IMR-90 (cell line): ENCODE results near the gene TOR1AIP2. TPM values are rescaled to one million over a fixed set of nuclear protein-coding genes. Genes with fewer than 3 reads are reported as not detected.

Experiments
- ATAC-seq: fragments of 200-7000 bp; cut with Tn5 transposase; 2 replicates; pipeline ENCODE4 v1.9.1; 2020; ENCODE audit warnings: low read depth, mild to moderate bottlenecking, moderate library complexity
- BruUV-seq: library from RNA; stranded (reverse); fragments of 400-500 nt; replicated peaks from 2 replicates; lab custom pipeline; 2021; lab: Mats Ljungman, UMichigan
- CTCF ChIA-PET: fragments of 300-600 bp; formaldehyde crosslinking; extraction: SDS; loops from one replicate; lab custom pipeline; 2021; ENCODE audit warnings: antibody characterized with exemption; lab: Yijun Ruan, JAX
- POLR2A ChIA-PET: fragments of 300-600 bp; sonication (Branson Sonifier 250); formaldehyde crosslinking; loops from one replicate; lab custom pipeline; 2022; ENCODE audit warnings: antibody characterized with exemption; ENCODE audit not compliant: unreplicated experiment; lab: Charles Lee
- DNase-seq: peaks from one replicate; pipeline ENCODE4 v3.0.0; 2013
- H2AFZ ChIP-seq: replicated peaks from 2 replicates; pipeline ENCODE3; 2013; ENCODE audit warnings: low read length, mild to moderate bottlenecking; ENCODE audit not compliant: poor library complexity
- H2AK5ac ChIP-seq: 2 replicates; pipeline ENCODE4 v1.6.1; 2013; ENCODE audit warnings: low read depth, low read length, inconsistent platforms
- H2AK9ac ChIP-seq: replicated peaks from 2 replicates; pipeline ENCODE3; 2013; ENCODE audit warnings: mild to moderate bottlenecking, low read depth, low read length, moderate library complexity; ENCODE audit not compliant: poor library complexity
- H2BK120ac ChIP-seq: 2 replicates; pipeline ENCODE4 v1.6.1; 2013; ENCODE audit warnings: low read depth, low read length, inconsistent platforms
- H2BK15ac ChIP-seq: 3 replicates; pipeline ENCODE4 v1.6.1; 2013; ENCODE audit warnings: low read depth, low read length, inconsistent platforms
- H2BK20ac ChIP-seq: 2 replicates; pipeline ENCODE4 v1.6.1; 2013; ENCODE audit warnings: low read depth, mild to moderate bottlenecking, inconsistent platforms, low read length, moderate library complexity
- H2BK5ac ChIP-seq: 2 replicates; pipeline ENCODE4 v1.6.1; 2013; ENCODE audit warnings: mild to moderate bottlenecking, low read depth, low read length, inconsistent platforms; ENCODE audit not compliant: poor library complexity, severe bottlenecking
- H3K14ac ChIP-seq: replicated peaks from 2 replicates; pipeline ENCODE4 v1.6.1; 2013; ENCODE audit warnings: low read depth, low read length, inconsistent platforms
- H3K18ac ChIP-seq: 2 replicates; pipeline ENCODE4 v1.6.1; 2013; ENCODE audit warnings: low read depth, low read length, control low read depth
- H3K23ac ChIP-seq: 2 replicates; pipeline ENCODE4 v1.6.1; 2013; ENCODE audit warnings: low read depth, low read length, inconsistent platforms
- H3K27ac ChIP-seq: 2 replicates; pipeline ENCODE4 v1.5.1; 2013; ENCODE audit warnings: mild to moderate bottlenecking, control low read depth, low read length; ENCODE audit not compliant: insufficient read depth
- H3K27me3 ChIP-seq: 2 replicates; pipeline ENCODE4 v1.6.1; 2013; ENCODE audit warnings: low read length; ENCODE audit not compliant: control insufficient read depth, insufficient read depth
- H3K36me3 ChIP-seq: 2 replicates; pipeline ENCODE4 v1.6.1; 2013; ENCODE audit warnings: low read length, mixed read lengths; ENCODE audit not compliant: control insufficient read depth, insufficient read depth
- H3K4ac ChIP-seq: 2 replicates; pipeline ENCODE4 v1.6.1; 2013; ENCODE audit warnings: low read depth, low read length, inconsistent platforms
- H3K4me1 ChIP-seq: 2 replicates; pipeline ENCODE4 v1.6.1; 2013; ENCODE audit warnings: low read length, mixed read lengths; ENCODE audit not compliant: control insufficient read depth, insufficient read depth
- H3K4me2 ChIP-seq: 2 replicates; pipeline ENCODE4 v1.6.1; 2013; ENCODE audit warnings: low read depth, mild to moderate bottlenecking, control low read depth, low read length, moderate library complexity
- H3K4me3 ChIP-seq: 2 replicates; pipeline ENCODE4 v1.5.1; 2013; ENCODE audit warnings: low read depth, mild to moderate bottlenecking, control low read depth, low read length, moderate library complexity; ENCODE audit not compliant: insufficient read depth
- H3K56ac ChIP-seq: 2 replicates; pipeline ENCODE4 v1.6.1; 2013; ENCODE audit warnings: low read length, inconsistent platforms; ENCODE audit not compliant: insufficient read depth; ENCODE audit errors: extremely low read depth
- H3K79me1 ChIP-seq, 2 experiments: 2 replicates each; pipeline ENCODE4 v1.6.1; 2013; ENCODE audit warnings: low read length in 2 of 2, inconsistent platforms in 1 of 2, low read depth in 1 of 2
- H3K9ac ChIP-seq: 2 replicates; pipeline ENCODE4 v1.6.1; 2013; ENCODE audit warnings: low read depth, low read length, control low read depth
- H3K9me1 ChIP-seq: 2 replicates; pipeline ENCODE4 v1.6.1; 2013; ENCODE audit warnings: low read length, inconsistent platforms; ENCODE audit not compliant: insufficient read depth
- H3K9me3 ChIP-seq: 2 replicates; pipeline ENCODE4 v1.6.1; 2013; ENCODE audit warnings: low read length; ENCODE audit not compliant: control insufficient read depth, insufficient read depth
- H4K20me1 ChIP-seq: 2 replicates; pipeline ENCODE4 v1.6.1; 2013; ENCODE audit warnings: low read length, inconsistent platforms; ENCODE audit not compliant: insufficient read depth
- H4K5ac ChIP-seq: 2 replicates; pipeline ENCODE4 v1.6.1; 2013; ENCODE audit warnings: mild to moderate bottlenecking, low read depth, low read length, control low read depth
- H4K8ac ChIP-seq, 2 experiments: 2 replicates each; pipeline ENCODE4 v1.6.1; 2013; ENCODE audit warnings: low read depth in 2 of 2, low read length in 2 of 2, control low read depth in 1 of 2, inconsistent platforms in 1 of 2
- H4K91ac ChIP-seq: 2 replicates; pipeline ENCODE4 v1.6.1; 2013; ENCODE audit warnings: low read depth, low read length, inconsistent platforms; ENCODE audit not compliant: insufficient read depth
- BHLHE40 ChIP-seq: fragments of 150-350 bp; IDR thresholded peaks from 2 replicates; pipeline ENCODE4 v1.6.1; 2016; ENCODE audit warnings: mild to moderate bottlenecking, low read depth, low read length
- CEBPB ChIP-seq: IDR thresholded peaks from 2 replicates; pipeline ENCODE4 v1.6.1; 2012; ENCODE audit warnings: low read depth, low read length, improper control_type of control experiment
- CHD1 ChIP-seq: IDR thresholded peaks from 2 replicates; pipeline ENCODE4 v1.6.1; 2012; ENCODE audit warnings: low read depth, low read length, improper control_type of control experiment
- FOS ChIP-seq: fragments of 150-350 bp; IDR thresholded peaks from 2 replicates; pipeline ENCODE4 v1.6.1; 2016; ENCODE audit warnings: low read depth, low read length
- MAFK ChIP-seq: IDR thresholded peaks from 2 replicates; pipeline ENCODE4 v1.6.1; 2012; ENCODE audit warnings: low read depth, low read length, improper control_type of control experiment
- MAZ ChIP-seq: IDR thresholded peaks from 2 replicates; pipeline ENCODE4 v1.6.1; 2012; ENCODE audit warnings: low read depth, mild to moderate bottlenecking, low read length, improper control_type of control experiment, moderate library complexity, borderline replicate concordance
- MXI1 ChIP-seq: IDR thresholded peaks from 2 replicates; pipeline ENCODE4 v1.6.1; 2012; ENCODE audit warnings: low read depth, mild to moderate bottlenecking, low read length, moderate library complexity, borderline replicate concordance
- NFE2L2 ChIP-seq: fragments of 150-350 bp; IDR thresholded peaks from 2 replicates; pipeline ENCODE4 v1.6.1; 2016; ENCODE audit warnings: low read depth, mild to moderate bottlenecking, low read length
- POLR2A ChIP-seq: IDR thresholded peaks from 2 replicates; pipeline ENCODE4 v1.6.1; 2012; ENCODE audit warnings: mild to moderate bottlenecking, low read depth, low read length
- RAD21 ChIP-seq: IDR thresholded peaks from 2 replicates; pipeline ENCODE4 v1.6.1; 2012; ENCODE audit warnings: low read length, improper control_type of control experiment
- RCOR1 ChIP-seq: IDR thresholded peaks from 2 replicates; pipeline ENCODE4 v1.6.1; 2012; ENCODE audit warnings: mild to moderate bottlenecking, low read length, improper control_type of control experiment; ENCODE audit not compliant: insufficient replicate concordance
- RFX5 ChIP-seq: IDR thresholded peaks from 2 replicates; pipeline ENCODE4 v1.8.0; 2012; ENCODE audit warnings: low read depth, mild to moderate bottlenecking, low read length, moderate library complexity
- SMC3 ChIP-seq: fragments of 150-350 bp; IDR thresholded peaks from 2 replicates; pipeline ENCODE4 v1.6.1; 2016; ENCODE audit warnings: low read depth, mild to moderate bottlenecking, antibody characterized with exemption, low read length, moderate library complexity
- WGBS, 2 experiments: methylation state at CpG; one replicate each; pipeline versions ENCODE4 v1.1.5 to v1.1.7; 2013; ENCODE audit warnings: missing lambda C conversion rate in 2 of 2; ENCODE audit not compliant: insufficient read length in 1 of 2; ENCODE audit errors: extremely low coverage in 2 of 2; 5-methylcytosine and 5-hydroxymethylcytosine counted together
- dilution Hi-C: fragments of 300-500 bp; cut with HindIII; formaldehyde crosslinking; loops from one replicate; pipeline ENCODE4 v1.14.3; 2018; ENCODE audit warnings: low sequenced_read_pairs; ENCODE audit not compliant: unreplicated experiment
- in situ Hi-C: fragments of 300-500 bp; cut with MboI; formaldehyde crosslinking; loops from 3 replicates; pipeline ENCODE4 v1.14.3; 2019; ENCODE audit warnings: low sequenced_read_pairs, inconsistent platforms, mixed read lengths
- intact Hi-C: fragments of 100-400 bp; cut with micrococcal nuclease; formaldehyde crosslinking; loops from 2 replicates; pipeline ENCODE4 v1.10.0; 2022
- polyA plus RNA-seq, 3 experiments: library from polyadenylated mRNA; depleted of rRNA; stranded (reverse); fragments of >200 nt; gene quantifications; 2 replicates each; pipeline ENCODE4 v1.2.3, GENCODE V29; 2012; ENCODE audit warnings: low replicate concordance in 1 of 3
- total RNA-seq: library from RNA; depleted of rRNA; stranded (reverse); fragments of >200 nt; gene quantifications from 2 replicates; pipeline ENCODE4 v1.2.3, GENCODE V29; 2012
- TF ChIP-seq, protein P1 (sequence below): fragments of 150-350 bp; IDR thresholded peaks from 2 replicates; pipeline ENCODE4 v1.6.1; 2017; ENCODE audit warnings: mild to moderate bottlenecking, antibody characterized with exemption, low read length, low read depth
- TF ChIP-seq, protein P2 (sequence below): conservative IDR thresholded peaks from 2 replicates; pipeline ENCODE4 v1.5.1; 2012; ENCODE audit warnings: mild to moderate bottlenecking, low read depth, low read length, improper control_type of control experiment
- TF ChIP-seq, protein P3 (sequence below): fragments of 150-350 bp; IDR thresholded peaks from 2 replicates; pipeline ENCODE4 v1.6.1; 2016; ENCODE audit warnings: low read depth, mild to moderate bottlenecking, low read length, moderate library complexity, borderline replicate concordance

The TOR1AIP2 gene
- total and polyA plus RNA-seq, 2 of the 4 experiments (the other 2 are of a cell fraction) = 20.7 to 85.0 TPM

DNA sequence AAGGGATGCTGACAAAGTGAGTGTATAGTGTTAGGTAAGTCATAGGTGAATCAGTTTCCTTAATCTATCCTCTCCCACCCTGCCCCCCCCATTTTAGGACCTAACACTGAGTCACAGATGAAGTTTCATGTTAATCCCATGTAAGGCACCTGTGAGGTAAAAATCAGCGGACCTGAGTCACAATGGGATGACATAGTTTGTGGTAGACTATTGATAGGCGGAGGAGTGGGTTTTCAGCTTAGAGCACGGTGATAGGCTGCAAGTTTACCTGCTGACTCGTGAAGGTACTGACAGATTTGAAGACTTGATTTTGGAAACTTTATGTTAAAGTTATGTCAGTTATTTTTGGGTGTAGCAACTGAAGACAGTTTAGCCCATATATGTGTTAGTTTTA is 6.1 kb upstream of the TOR1AIP2 start:
- Histone ChIP-seq H2AK5ac (peak overlapping the region; percentile 27; the same call in 1 of the 2 replicates), H3K4me3 (peak overlapping the region; percentile 68), H3K79me1 (peaks cover 8 to 29% of the 10 kb centered on the region in 2 experiments; a peak in 3 of 4 replicates), H3K36me3 (peaks cover 4% of the 10 kb centered on the region; the same call in 1 of the 2 replicates), H3K56ac (peak overlapping the region; percentile 83; the same call in 1 of the 2 replicates), H2AK9ac (no peak overlapping the region), H4K8ac (peak overlapping the region in 1 of 2 experiments; percentile 45; a peak in 2 of 4 replicates), H3K4ac (peak overlapping the region; percentile 49), H3K9me3 (no peaks in the 10 kb centered on the region), H2BK120ac (no peak overlapping the region; the same call in 1 of the 2 replicates), H3K4me2 (peak overlapping the region; percentile 99), H2BK5ac (peak overlapping the region; percentile 76), H3K27me3 (no peaks in the 10 kb centered on the region), H2AFZ (no peak overlapping the region), H4K5ac (peak overlapping the region; percentile 4; the same call in 1 of the 2 replicates), H3K9me1 (no peaks in the 10 kb centered on the region), H3K18ac (no peak overlapping the region), H2BK15ac (no peak overlapping the region), H3K23ac (peak overlapping the region; percentile 86; the same call in 1 of the 2 replicates), H3K9ac (peak overlapping the region; percentile 83), H3K27ac (0 out of 2 replicates have a peak overlapping the region, but pooled peaks have one; percentile 16), H2BK20ac (no peak overlapping the region), H3K4me1 (no peaks in the 10 kb centered on the region), H4K20me1 (peaks cover 8% of the 10 kb centered on the region), H4K91ac (no peak overlapping the region), H3K14ac (peak overlapping the region; percentile 77)
- ChIA-PET POLR2A (no interaction called here), CTCF (no interaction called here)
- in situ Hi-C loops (no loop called here), dilution Hi-C loops (no loop called here), intact Hi-C loops (loop anchor here (5.0 kb wide), 3 partner anchors 69 to 294 kb away; partner anchors contain the start of gene CEP350)
- no peak for TF ChIP-seq RFX5
- no peak for TF ChIP-seq BHLHE40
- TF ChIP-seq MAZ = no peak
- no peak for TF ChIP-seq POLR2A
- TF ChIP-seq, protein P1, sequence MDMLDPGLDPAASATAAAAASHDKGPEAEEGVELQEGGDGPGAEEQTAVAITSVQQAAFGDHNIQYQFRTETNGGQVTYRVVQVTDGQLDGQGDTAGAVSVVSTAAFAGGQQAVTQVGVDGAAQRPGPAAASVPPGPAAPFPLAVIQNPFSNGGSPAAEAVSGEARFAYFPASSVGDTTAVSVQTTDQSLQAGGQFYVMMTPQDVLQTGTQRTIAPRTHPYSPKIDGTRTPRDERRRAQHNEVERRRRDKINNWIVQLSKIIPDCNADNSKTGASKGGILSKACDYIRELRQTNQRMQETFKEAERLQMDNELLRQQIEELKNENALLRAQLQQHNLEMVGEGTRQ = no peak
- no peak for TF ChIP-seq SMC3
- TF ChIP-seq CHD1 = no peak
- TF ChIP-seq, protein P2, sequence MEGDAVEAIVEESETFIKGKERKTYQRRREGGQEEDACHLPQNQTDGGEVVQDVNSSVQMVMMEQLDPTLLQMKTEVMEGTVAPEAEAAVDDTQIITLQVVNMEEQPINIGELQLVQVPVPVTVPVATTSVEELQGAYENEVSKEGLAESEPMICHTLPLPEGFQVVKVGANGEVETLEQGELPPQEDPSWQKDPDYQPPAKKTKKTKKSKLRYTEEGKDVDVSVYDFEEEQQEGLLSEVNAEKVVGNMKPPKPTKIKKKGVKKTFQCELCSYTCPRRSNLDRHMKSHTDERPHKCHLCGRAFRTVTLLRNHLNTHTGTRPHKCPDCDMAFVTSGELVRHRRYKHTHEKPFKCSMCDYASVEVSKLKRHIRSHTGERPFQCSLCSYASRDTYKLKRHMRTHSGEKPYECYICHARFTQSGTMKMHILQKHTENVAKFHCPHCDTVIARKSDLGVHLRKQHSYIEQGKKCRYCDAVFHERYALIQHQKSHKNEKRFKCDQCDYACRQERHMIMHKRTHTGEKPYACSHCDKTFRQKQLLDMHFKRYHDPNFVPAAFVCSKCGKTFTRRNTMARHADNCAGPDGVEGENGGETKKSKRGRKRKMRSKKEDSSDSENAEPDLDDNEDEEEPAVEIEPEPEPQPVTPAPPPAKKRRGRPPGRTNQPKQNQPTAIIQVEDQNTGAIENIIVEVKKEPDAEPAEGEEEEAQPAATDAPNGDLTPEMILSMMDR = no peak
- TF ChIP-seq NFE2L2 = no peak
- no peak for TF ChIP-seq CEBPB
- no peak for TF ChIP-seq MXI1
- TF ChIP-seq RCOR1 = no peak
- no peak for TF ChIP-seq MAFK
- no peak for TF ChIP-seq RAD21
- no peak for TF ChIP-seq FOS
- TF ChIP-seq, protein P3, sequence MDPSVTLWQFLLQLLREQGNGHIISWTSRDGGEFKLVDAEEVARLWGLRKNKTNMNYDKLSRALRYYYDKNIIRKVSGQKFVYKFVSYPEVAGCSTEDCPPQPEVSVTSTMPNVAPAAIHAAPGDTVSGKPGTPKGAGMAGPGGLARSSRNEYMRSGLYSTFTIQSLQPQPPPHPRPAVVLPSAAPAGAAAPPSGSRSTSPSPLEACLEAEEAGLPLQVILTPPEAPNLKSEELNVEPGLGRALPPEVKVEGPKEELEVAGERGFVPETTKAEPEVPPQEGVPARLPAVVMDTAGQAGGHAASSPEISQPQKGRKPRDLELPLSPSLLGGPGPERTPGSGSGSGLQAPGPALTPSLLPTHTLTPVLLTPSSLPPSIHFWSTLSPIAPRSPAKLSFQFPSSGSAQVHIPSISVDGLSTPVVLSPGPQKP = no peak
- WGBS, 2 experiments = 20% methylated on average over 2 of the region's 4 CpGs; no CpG with 5 or more reads in 1 of the 2 experiments
- ATAC-seq (no peak), DNase-seq (peak; percentile 42)
- BruUV-seq = no TSS peak
